ENCODE data around the gene CEMIP2. TPM values are rescaled to one million over a fixed set of nuclear protein-coding genes. Genes with fewer than 3 reads are reported as not detected.
"Not testable (repeated sequence)": the region's sequence is repeated elsewhere in the genome, so short reads cannot be mapped to it uniquely, and the experiment has no call there.

Gene CEMIP2
- total and polyA plus RNA-seq, 8 donors, result 12.4 to 218 (median 59.8) TPM

GRCh38 chr9:71814226-71814625 is 45.9 kb upstream of the CEMIP2 start:
- intact Hi-C loops (cut with DNase I; ENCODE audit: low total_unique reads), result no loop called here
- Histone ChIP-seq H3K4me3 (no peak overlapping the region), H3K4me1 (no peaks in the 10 kb centered on the region), H3K9me3 (no peaks in the 10 kb centered on the region), H3K27me3 (no peaks in the 10 kb centered on the region), H3K36me3 (no peaks in the 10 kb centered on the region), H3K27ac (no peak overlapping the region)
- WGBS, 5 donors, result 75 to 90% (median 81%) methylated on average over 3 of the region's 3 CpGs
- peak in 1 of 2 donors; percentile 30 for DNase-seq
- TF ChIP-seq CTCF (IDR thresholded peaks at IDR 0.05), result no peak
- no peak for TF ChIP-seq POLR2AphosphoS5 (IDR thresholded peaks at IDR 0.05)
- no peak for TF ChIP-seq EP300 (IDR thresholded peaks at IDR 0.05)
- TF ChIP-seq POLR2A (IDR thresholded peaks at IDR 0.05), result no peak

GRCh38 chr9:71812385-71812784 is 44.1 kb upstream of the CEMIP2 start:
- Histone ChIP-seq H3K36me3 (no peaks in the 10 kb centered on the region), H3K9me3 (no peaks in the 10 kb centered on the region), H3K27ac (no peak overlapping the region), H3K4me1 (peaks cover 0 to under 1% (median 0%) of the 10 kb centered on the region in 4 donors), H3K27me3 (no peaks in the 10 kb centered on the region), H3K4me3 (no peak overlapping the region)
- intact Hi-C loops (cut with DNase I; ENCODE audit: low total_unique reads), result no loop called here
- no peak for TF ChIP-seq POLR2A (IDR thresholded peaks at IDR 0.05)
- no peak for TF ChIP-seq POLR2AphosphoS5 (IDR thresholded peaks at IDR 0.05)
- no peak for TF ChIP-seq EP300 (IDR thresholded peaks at IDR 0.05)
- no peak for TF ChIP-seq CTCF (IDR thresholded peaks at IDR 0.05)
- DNase-seq, result no peak
- 72 to 91% (median 87%) methylated on average over 4 of the region's 4 CpGs for WGBS, 5 donors

GRCh38 chr9:71808068-71808467 is 39.8 kb upstream of the CEMIP2 start:
- WGBS, 5 donors, result 80 to 90% (median 85%) methylated on average over 2 of the region's 2 CpGs
- no peak for DNase-seq
- H3K27me3 ChIP-seq, result no peaks in the 10 kb centered on the region
- no peaks in the 10 kb centered on the region for H3K9me3 ChIP-seq
- no peak overlapping the region for H3K27ac ChIP-seq
- TF ChIP-seq EP300 (IDR thresholded peaks at IDR 0.05), result no peak
- TF ChIP-seq POLR2AphosphoS5 (IDR thresholded peaks at IDR 0.05), result no peak
- no peak for TF ChIP-seq POLR2A (IDR thresholded peaks at IDR 0.05)
- no peak for TF ChIP-seq CTCF (IDR thresholded peaks at IDR 0.05)
- no peak overlapping the region for H3K4me3 ChIP-seq
- H3K36me3 ChIP-seq, result no peaks in the 10 kb centered on the region
- intact Hi-C loops (cut with DNase I; ENCODE audit: low total_unique reads), result loop anchor here (10.0 kb wide), 1 partner anchor 167 kb away; no protein-coding TSS in a partner anchor
- H3K4me1 ChIP-seq, result peaks cover 0 to 11% (median 4%) of the 10 kb centered on the region in 4 donors

- H3K27me3 ChIP-seq, result no peaks in the 10 kb centered on the region
- intact Hi-C loops (cut with DNase I; ENCODE audit: low total_unique reads), result loop anchor here (10.0 kb wide), 1 partner anchor 168 kb away; no protein-coding TSS in a partner anchor
- no peak overlapping the region for H3K4me3 ChIP-seq
- peak; percentile 78 to 88 for DNase-seq
- peak overlapping the region in 1 of 5 donors; percentile 28 for H3K27ac ChIP-seq
- no peaks in the 10 kb centered on the region for H3K9me3 ChIP-seq
- no peaks in the 10 kb centered on the region for H3K36me3 ChIP-seq
- TF ChIP-seq POLR2AphosphoS5 (IDR thresholded peaks at IDR 0.05) (peak in 1 of 3 donors; percentile 72), CTCF (IDR thresholded peaks at IDR 0.05) (peak in 5 of 7 experiments; percentile 75 to 88 (median 80)), EP300 (IDR thresholded peaks at IDR 0.05) (no peak), POLR2A (IDR thresholded peaks at IDR 0.05) (no peak)
- WGBS, 5 donors, result 6 to 21% (median 18%) methylated on average over 1 of the region's 1 CpG
- H3K4me1 ChIP-seq, result peaks cover 0 to 11% (median 4%) of the 10 kb centered on the region in 4 donors
Measured at GRCh38 chr9:71806901-71807307, 38.6 kb upstream of the CEMIP2 start.

- H3K4me3 ChIP-seq, H3K36me3 ChIP-seq, H3K27me3 ChIP-seq, H3K9me3 ChIP-seq, H3K27ac ChIP-seq, DNase-seq: not testable (repeated sequence)
- peaks cover 0 to 11% (median 4%) of the 10 kb centered on the region in 4 donors for H3K4me1 ChIP-seq
- intact Hi-C loops (cut with DNase I; ENCODE audit: low total_unique reads), result loop anchor here (10.0 kb wide), 1 partner anchor 170 kb away; no protein-coding TSS in a partner anchor
- 39 to 74% (median 59%) methylated on average over 1 of the region's 1 CpG for WGBS, 5 donors
Measured at GRCh38 chr9:71805096-71805495, 36.8 kb upstream of the CEMIP2 start.
